GM23248 (cell line): Measurements from ENCODE around the gene GLIS2. TPM values are rescaled to one million over a fixed set of nuclear protein-coding genes. Genes with fewer than 3 reads are reported as not detected.
A peak's percentile ranks its signal among the peaks of the same experiment; 100 is the strongest.

Source experiments
- DNase-seq: peaks from one replicate; pipeline ENCODE4 v3.0.0-alpha.2; 2015
- H2AFZ ChIP-seq: fragments of 200-600 bp; sonication (generic); 2 replicates; pipeline ENCODE4 v1.6.1; 2016; ENCODE audit warnings: antibody characterized with exemption
- H3F3A ChIP-seq: fragments of 200-600 bp; sonication (generic); 2 replicates; pipeline ENCODE4 v1.6.1; 2016; ENCODE audit warnings: mild to moderate bottlenecking, antibody characterized with exemption, mixed run types; ENCODE audit not compliant: insufficient read depth
- H3K27ac ChIP-seq: fragments of 200-600 bp; sonication (generic); 2 replicates; pipeline ENCODE4 v1.5.1; 2016; ENCODE audit warnings: mild to moderate bottlenecking
- H3K27me3 ChIP-seq: fragments of 200-600 bp; sonication (generic); replicated peaks from 2 replicates; pipeline ENCODE4 v1.6.1; 2016; ENCODE audit warnings: mild to moderate bottlenecking; ENCODE audit not compliant: insufficient read depth
- H3K36me3 ChIP-seq: fragments of 200-600 bp; sonication (generic); 2 replicates; pipeline ENCODE4 v1.6.1; 2016; ENCODE audit warnings: low read depth, mild to moderate bottlenecking
- H3K4me1 ChIP-seq: fragments of 200-600 bp; sonication (generic); 2 replicates; pipeline ENCODE4 v1.6.1; 2016; ENCODE audit warnings: mild to moderate bottlenecking; ENCODE audit not compliant: insufficient read depth
- H3K4me2 ChIP-seq: fragments of 200-600 bp; sonication (generic); one replicate; pipeline ENCODE4 v1.6.1; 2016; ENCODE audit warnings: mild to moderate bottlenecking; ENCODE audit not compliant: unreplicated experiment
- H3K4me3 ChIP-seq: fragments of 200-600 bp; sonication (generic); 2 replicates; pipeline ENCODE4 v1.5.1; 2016; ENCODE audit warnings: mild to moderate bottlenecking
- H3K79me2 ChIP-seq: fragments of 200-600 bp; sonication (generic); 2 replicates; pipeline ENCODE4 v1.6.1; 2016; ENCODE audit warnings: mild to moderate bottlenecking; ENCODE audit not compliant: insufficient read depth
- H3K9ac ChIP-seq: fragments of 200-600 bp; sonication (generic); 2 replicates; pipeline ENCODE4 v1.6.1; 2016; ENCODE audit warnings: mild to moderate bottlenecking
- H3K9me2 ChIP-seq: fragments of 200-600 bp; sonication (generic); 2 replicates; pipeline ENCODE4 v1.6.1; 2016; ENCODE audit warnings: mixed run types, mild to moderate bottlenecking, moderate library complexity; ENCODE audit not compliant: insufficient read depth
- H3K9me3 ChIP-seq: fragments of 200-600 bp; sonication (generic); one replicate; pipeline ENCODE4 v1.6.1; 2017; ENCODE audit warnings: low read depth
- H4K20me1 ChIP-seq: fragments of 200-600 bp; sonication (generic); 2 replicates; pipeline ENCODE4 v1.6.0; 2016; ENCODE audit not compliant: insufficient read depth
- EZH2 ChIP-seq: fragments of 200-600 bp; sonication (generic); IDR thresholded peaks from 2 replicates; pipeline ENCODE4 v1.6.1; 2018; ENCODE audit warnings: antibody characterized with exemption, mild to moderate bottlenecking; ENCODE audit not compliant: insufficient read depth, poor library complexity, severe bottlenecking
- EZH2phosphoT487 ChIP-seq: fragments of 200-600 bp; sonication (generic); IDR thresholded peaks from 2 replicates; pipeline ENCODE4 v1.6.1; 2018; ENCODE audit warnings: antibody characterized with exemption, moderate library complexity, mild to moderate bottlenecking, low read depth; ENCODE audit not compliant: insufficient read depth
- whole genome bisulfite sequencing, 2 experiments: methylation state at CpG; one replicate each; pipeline ENCODE4 v1.1.6; 2015 to 2017; ENCODE audit warnings: low lambda C conversion rate in 2 of 2, low coverage in 1 of 2; ENCODE audit errors: missing lambda C conversion rate in 2 of 2; 5-methylcytosine and 5-hydroxymethylcytosine counted together
- in situ Hi-C: fragments of 300-500 bp; cut with MboI; formaldehyde crosslinking; loops from 2 replicates; pipeline ENCODE4 v1.15.0; 2020
- polyA plus RNA-seq: library from polyadenylated mRNA; unstranded; fragments of >200 nt; fragmentation: Nextera tagmentation; extraction: Ambion mirVana; gene quantifications from 2 replicates; pipeline ENCODE4 v1.2.1, GENCODE V29; 2016
- total RNA-seq: library from RNA; depleted of rRNA; stranded (reverse); fragments of >200 nt; shearing (Covaris generic); gene quantifications from 2 replicates; pipeline ENCODE4 v1.2.3, GENCODE V29; 2014

GLIS2 gene
- total and polyA plus RNA-seq, 2 experiments from 2014 or later: 2.9 to 6.8 TPM

- H3K4me3 ChIP-seq: peak overlapping the region; percentile 80
- no peak for TF ChIP-seq EZH2
- TF ChIP-seq EZH2phosphoT487: no peak
- H3K4me1 ChIP-seq: peaks cover 4% of the 10 kb centered on the region; the same call in 1 of the 2 replicates
- no peaks in the 10 kb centered on the region for H3K27me3 ChIP-seq
- H3K27ac ChIP-seq: peak overlapping the region; percentile 77
- in situ Hi-C loops: no loop called here
- DNase-seq: peak; percentile 97
- no peaks in the 10 kb centered on the region for H3K36me3 ChIP-seq
- H3K9me3 ChIP-seq: no peaks in the 10 kb centered on the region
- peak overlapping the region; percentile 87 for H3K9ac ChIP-seq
- H3K4me2 ChIP-seq: peak overlapping the region; percentile 91
- 1% methylated on average over 44 to 45 of the region's 72 CpGs for WGBS, 2 experiments
- H3K79me2 ChIP-seq: peaks cover 32% of the 10 kb centered on the region
- H2AFZ ChIP-seq: peak overlapping the region; percentile 74
- no peaks in the 10 kb centered on the region for H3F3A ChIP-seq
- H3K9me2 ChIP-seq: no peaks in the 10 kb centered on the region
- no peaks in the 10 kb centered on the region for H4K20me1 ChIP-seq
Observed at GRCh38 chr16:4271176-4272113, 44.4 kb upstream of the GLIS2 start.

- in situ Hi-C loops: no loop called here
- Histone ChIP-seq H4K20me1 (no peaks in the 10 kb centered on the region), H3K4me2 (peak overlapping the region; percentile 91), H3K9ac (peak overlapping the region; percentile 87), H3K9me3 (no peaks in the 10 kb centered on the region), H2AFZ (peak overlapping the region; percentile 74), H3K27me3 (no peaks in the 10 kb centered on the region), H3K9me2 (no peaks in the 10 kb centered on the region), H3K27ac (peak overlapping the region; percentile 77), H3F3A (no peaks in the 10 kb centered on the region), H3K36me3 (no peaks in the 10 kb centered on the region), H3K4me3 (peak overlapping the region; percentile 80), H3K4me1 (peaks cover 4% of the 10 kb centered on the region; the same call in 1 of the 2 replicates), H3K79me2 (peaks cover 28% of the 10 kb centered on the region)
- DNase-seq: peak; percentile 76
- TF ChIP-seq EZH2phosphoT487 (no peak), EZH2 (no peak)
- WGBS, 2 experiments: 1% methylated on average over 32 to 66 of the region's 79 CpGs
Observed at GRCh38 chr16:4272114-4272956, 43.5 kb upstream of the GLIS2 start.

- Histone ChIP-seq H3K36me3 (no peaks in the 10 kb centered on the region), H4K20me1 (no peaks in the 10 kb centered on the region), H3K4me2 (peak overlapping the region; percentile 83), H3K9me3 (no peaks in the 10 kb centered on the region), H3K79me2 (peaks cover 25% of the 10 kb centered on the region), H3K4me3 (peak overlapping the region; percentile 80), H3K27me3 (no peaks in the 10 kb centered on the region), H3K9ac (peak overlapping the region; percentile 87), H3K9me2 (no peaks in the 10 kb centered on the region), H3F3A (no peaks in the 10 kb centered on the region), H3K27ac (peak overlapping the region; percentile 54), H2AFZ (peak overlapping the region; percentile 72), H3K4me1 (peaks cover 4% of the 10 kb centered on the region; the same call in 1 of the 2 replicates)
- peak; percentile 49 for DNase-seq
- 9 to 11% methylated on average over 24 to 25 of the region's 25 CpGs for WGBS, 2 experiments
- TF ChIP-seq EZH2phosphoT487 (no peak), EZH2 (no peak)
- in situ Hi-C loops: no loop called here
Observed at GRCh38 chr16:4273858-4274311, 42.0 kb upstream of the GLIS2 start.

- Histone ChIP-seq H3K4me1 (peaks cover 4% of the 10 kb centered on the region; the same call in 1 of the 2 replicates), H3K4me2 (no peak overlapping the region), H4K20me1 (no peaks in the 10 kb centered on the region), H3K9me3 (no peaks in the 10 kb centered on the region), H3K36me3 (no peaks in the 10 kb centered on the region), H3K9ac (no peak overlapping the region), H3K79me2 (peaks cover 7% of the 10 kb centered on the region), H3K27me3 (no peaks in the 10 kb centered on the region), H3K4me3 (no peak overlapping the region), H2AFZ (no peak overlapping the region), H3K9me2 (no peaks in the 10 kb centered on the region), H3F3A (no peaks in the 10 kb centered on the region), H3K27ac (no peak overlapping the region)
- WGBS, 2 experiments: 83 to 90% methylated on average over 6 of the region's 6 CpGs
- TF ChIP-seq EZH2: no peak
- TF ChIP-seq EZH2phosphoT487: no peak
- in situ Hi-C loops: no loop called here
- no peak for DNase-seq
Observed at GRCh38 chr16:4275861-4276260, 40.0 kb upstream of the GLIS2 start.
